ENCODE results near the gene AMOT.
A peak's percentile ranks its signal among the peaks of the same experiment; 100 is the strongest.

AMOT gene

GRCh38 chrX:112738347-112739033, 102.1 kb downstream of the AMOT start:
- Mint-ChIP-seq H3K27ac (peak overlapping the region in 1 of 3 experiments; percentile 16), H3K27me3 (ENCODE audit: low read depth) (peaks cover 3% of the 10 kb centered on the region), H3K4me3 (no peak overlapping the region), H3K4me1 (peaks cover 27% of the 10 kb centered on the region), H3K9me3 (no peaks in the 10 kb centered on the region), H3K36me3 (ENCODE audit: low read depth) (no peaks in the 10 kb centered on the region)
- no peak for TF ChIP-seq CTCF (IDR thresholded peaks at IDR 0.05; ENCODE audit: unreplicated experiment in 3 of 3)

DNA sequence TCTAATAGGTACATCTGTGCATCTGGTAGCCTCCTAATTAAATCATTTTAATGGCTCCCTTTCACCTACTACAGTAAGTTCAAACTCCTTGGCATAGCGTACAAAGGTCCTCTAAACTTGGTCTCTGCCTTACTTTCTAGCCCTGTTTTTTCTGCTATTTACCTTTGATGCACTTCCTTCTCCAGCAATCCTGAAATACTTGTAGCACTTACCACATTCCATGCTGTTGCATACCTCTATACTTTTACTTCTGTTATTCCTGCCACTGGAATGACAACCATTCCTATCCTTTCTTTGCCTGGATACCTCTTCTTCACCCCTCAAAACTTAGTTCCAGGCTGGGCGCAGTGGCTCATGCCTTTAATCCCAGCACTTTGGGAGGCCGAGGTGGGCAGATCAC, 104.3 kb downstream of the AMOT start:
- Mint-ChIP-seq H3K27ac (peak overlapping the region in 2 of 3 experiments; percentile 27 to 37), H3K4me3 (no peak overlapping the region), H3K36me3 (ENCODE audit: low read depth) (no peaks in the 10 kb centered on the region), H3K9me3 (no peaks in the 10 kb centered on the region), H3K27me3 (ENCODE audit: low read depth) (peaks cover 6% of the 10 kb centered on the region), H3K4me1 (peaks cover 23% of the 10 kb centered on the region)
- TF ChIP-seq CTCF (IDR thresholded peaks at IDR 0.05; ENCODE audit: unreplicated experiment in 3 of 3), result no peak

- Mint-ChIP-seq H3K4me1 (peaks cover 23% of the 10 kb centered on the region), H3K27ac (peak overlapping the region in 2 of 3 experiments; percentile 27 to 96), H3K36me3 (ENCODE audit: low read depth) (no peaks in the 10 kb centered on the region), H3K9me3 (no peaks in the 10 kb centered on the region), H3K27me3 (ENCODE audit: low read depth) (peaks cover 6% of the 10 kb centered on the region), H3K4me3 (no peak overlapping the region)
- no peak for TF ChIP-seq CTCF (IDR thresholded peaks at IDR 0.05; ENCODE audit: unreplicated experiment in 3 of 3)
Observed at GRCh38 chrX:112735147-112735546, 105.5 kb downstream of the AMOT start.

DNA sequence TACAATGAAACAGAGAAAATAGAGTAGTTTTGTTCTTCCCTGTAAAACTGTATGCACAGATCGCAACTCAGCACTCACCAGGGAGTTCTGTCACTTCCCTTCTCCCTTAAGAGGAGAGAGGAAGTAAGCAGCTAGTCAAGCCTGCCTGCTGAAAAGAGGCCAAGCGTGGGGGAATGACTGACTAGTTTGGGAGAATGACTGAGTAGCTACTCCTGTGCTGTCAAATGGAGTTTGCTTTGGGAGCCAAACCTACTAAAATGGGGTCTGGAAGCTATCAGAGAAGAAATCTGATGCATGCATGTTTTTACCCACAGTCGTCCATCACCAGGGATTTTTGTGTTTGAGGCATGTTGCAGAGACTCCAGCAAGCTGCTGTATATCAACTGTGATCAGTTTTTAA, 106.3 kb downstream of the AMOT start:
- Mint-ChIP-seq H3K4me1 (peaks cover 18% of the 10 kb centered on the region), H3K9me3 (no peaks in the 10 kb centered on the region), H3K27ac (peak overlapping the region; percentile 88 to 96 (median 94)), H3K27me3 (ENCODE audit: low read depth) (peaks cover 6% of the 10 kb centered on the region), H3K36me3 (ENCODE audit: low read depth) (no peaks in the 10 kb centered on the region), H3K4me3 (peak overlapping the region; percentile 17 to 64 (median 49))
- no peak for TF ChIP-seq CTCF (IDR thresholded peaks at IDR 0.05; ENCODE audit: unreplicated experiment in 3 of 3)

GRCh38 chrX:112731793-112732192, 108.8 kb downstream of the AMOT start:
- TF ChIP-seq CTCF (IDR thresholded peaks at IDR 0.05; ENCODE audit: unreplicated experiment in 3 of 3), result peak; percentile 30 to 54 (median 38)
- Mint-ChIP-seq H3K36me3 (ENCODE audit: low read depth) (no peaks in the 10 kb centered on the region), H3K4me1 (peaks cover 17% of the 10 kb centered on the region), H3K9me3 (no peaks in the 10 kb centered on the region), H3K27me3 (ENCODE audit: low read depth) (peaks cover 6% of the 10 kb centered on the region), H3K4me3 (no peak overlapping the region), H3K27ac (no peak overlapping the region)

Data from nephron (organoid).